Measurements from ENCODE around the gene LGALS4. TPM values are rescaled to one million over a fixed set of nuclear protein-coding genes. Genes with fewer than 3 reads are reported as not detected.
"Not testable (repeated sequence)": the region's sequence is repeated elsewhere in the genome, so short reads cannot be mapped to it uniquely, and the experiment has no call there.

LGALS4 gene, protein sequence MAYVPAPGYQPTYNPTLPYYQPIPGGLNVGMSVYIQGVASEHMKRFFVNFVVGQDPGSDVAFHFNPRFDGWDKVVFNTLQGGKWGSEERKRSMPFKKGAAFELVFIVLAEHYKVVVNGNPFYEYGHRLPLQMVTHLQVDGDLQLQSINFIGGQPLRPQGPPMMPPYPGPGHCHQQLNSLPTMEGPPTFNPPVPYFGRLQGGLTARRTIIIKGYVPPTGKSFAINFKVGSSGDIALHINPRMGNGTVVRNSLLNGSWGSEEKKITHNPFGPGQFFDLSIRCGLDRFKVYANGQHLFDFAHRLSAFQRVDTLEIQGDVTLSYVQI
- 0.64 and 1.1 TPM in 2 replicates for total RNA-seq

DNA sequence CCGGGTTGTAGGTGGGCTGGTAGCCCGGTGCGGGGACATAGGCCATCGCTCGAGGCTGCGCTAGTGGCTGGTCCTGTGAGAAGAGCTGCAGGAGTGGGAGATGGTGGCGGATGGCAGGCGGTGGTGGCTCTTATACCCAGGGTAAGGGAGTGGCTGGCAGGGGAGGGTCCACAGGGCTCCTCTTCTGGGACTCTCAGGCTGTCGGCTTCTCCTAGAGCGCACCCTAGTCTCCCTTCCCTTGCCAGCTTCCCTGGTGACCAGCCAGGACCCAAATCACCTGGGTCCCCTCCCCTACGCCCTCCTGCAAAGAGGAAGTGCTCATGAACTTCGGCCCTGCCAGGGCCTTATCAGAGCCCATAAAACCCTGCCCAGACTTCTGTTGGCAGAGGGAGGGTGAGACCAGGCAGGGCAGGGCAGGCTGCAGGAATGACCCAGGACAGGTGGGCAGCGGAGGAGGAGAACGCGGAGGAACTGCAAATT lies at the start of gene LGALS4:
Gene LGALS4, minus strand, starts transcription at position 105 of the 480 bp plus-strand sequence. Its CDS starts 59 bp downstream, at position 46.
- Histone ChIP-seq H3K4me3 (ENCODE audit: low read depth, low read length) (no peak within 1 kb of the TSS), H3K36me3 (ENCODE audit: control insufficient read depth, insufficient read depth, low read length) (peaks cover 7% of the 10 kb centered on the region), H3K27me3 (ENCODE audit: control insufficient read depth, insufficient read depth, low read length) (no peaks in the 10 kb centered on the region)
- no peak for DNase-seq (ENCODE audit: low read depth)
- FAIRE-seq: no peak
- TF ChIP-seq, protein P1, sequence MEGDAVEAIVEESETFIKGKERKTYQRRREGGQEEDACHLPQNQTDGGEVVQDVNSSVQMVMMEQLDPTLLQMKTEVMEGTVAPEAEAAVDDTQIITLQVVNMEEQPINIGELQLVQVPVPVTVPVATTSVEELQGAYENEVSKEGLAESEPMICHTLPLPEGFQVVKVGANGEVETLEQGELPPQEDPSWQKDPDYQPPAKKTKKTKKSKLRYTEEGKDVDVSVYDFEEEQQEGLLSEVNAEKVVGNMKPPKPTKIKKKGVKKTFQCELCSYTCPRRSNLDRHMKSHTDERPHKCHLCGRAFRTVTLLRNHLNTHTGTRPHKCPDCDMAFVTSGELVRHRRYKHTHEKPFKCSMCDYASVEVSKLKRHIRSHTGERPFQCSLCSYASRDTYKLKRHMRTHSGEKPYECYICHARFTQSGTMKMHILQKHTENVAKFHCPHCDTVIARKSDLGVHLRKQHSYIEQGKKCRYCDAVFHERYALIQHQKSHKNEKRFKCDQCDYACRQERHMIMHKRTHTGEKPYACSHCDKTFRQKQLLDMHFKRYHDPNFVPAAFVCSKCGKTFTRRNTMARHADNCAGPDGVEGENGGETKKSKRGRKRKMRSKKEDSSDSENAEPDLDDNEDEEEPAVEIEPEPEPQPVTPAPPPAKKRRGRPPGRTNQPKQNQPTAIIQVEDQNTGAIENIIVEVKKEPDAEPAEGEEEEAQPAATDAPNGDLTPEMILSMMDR (IDR thresholded peaks at IDR 0.05; ENCODE audit: insufficient read depth, low read length, severe bottlenecking): no peak

DNA sequence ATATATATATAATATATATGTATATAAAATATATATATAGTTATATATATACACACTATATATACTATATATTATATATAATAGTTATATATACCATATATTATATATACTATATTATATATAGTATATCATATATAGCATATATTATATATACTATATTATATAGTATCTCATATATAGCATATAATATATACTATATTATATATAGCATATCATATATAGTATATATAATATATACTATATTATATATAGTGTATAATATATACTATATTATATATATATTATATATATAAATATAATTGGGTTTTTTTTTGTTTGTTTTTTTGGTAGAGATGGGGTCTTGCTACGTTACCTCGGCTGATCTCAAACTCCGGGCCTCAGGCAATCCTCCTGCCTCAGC lies 48.6 kb upstream of the LGALS4 start:
- TF ChIP-seq, protein P1 (IDR thresholded peaks at IDR 0.05; ENCODE audit: insufficient read depth, low read length, severe bottlenecking): no peak
- Histone ChIP-seq H3K36me3 (ENCODE audit: control insufficient read depth, insufficient read depth, low read length) (no peaks in the 10 kb centered on the region), H3K27me3 (ENCODE audit: control insufficient read depth, insufficient read depth, low read length) (no peaks in the 10 kb centered on the region), H3K4me3 (ENCODE audit: low read depth, low read length) (no peak overlapping the region)
- DNase-seq (ENCODE audit: low read depth): no peak
- FAIRE-seq: no peak

DNA sequence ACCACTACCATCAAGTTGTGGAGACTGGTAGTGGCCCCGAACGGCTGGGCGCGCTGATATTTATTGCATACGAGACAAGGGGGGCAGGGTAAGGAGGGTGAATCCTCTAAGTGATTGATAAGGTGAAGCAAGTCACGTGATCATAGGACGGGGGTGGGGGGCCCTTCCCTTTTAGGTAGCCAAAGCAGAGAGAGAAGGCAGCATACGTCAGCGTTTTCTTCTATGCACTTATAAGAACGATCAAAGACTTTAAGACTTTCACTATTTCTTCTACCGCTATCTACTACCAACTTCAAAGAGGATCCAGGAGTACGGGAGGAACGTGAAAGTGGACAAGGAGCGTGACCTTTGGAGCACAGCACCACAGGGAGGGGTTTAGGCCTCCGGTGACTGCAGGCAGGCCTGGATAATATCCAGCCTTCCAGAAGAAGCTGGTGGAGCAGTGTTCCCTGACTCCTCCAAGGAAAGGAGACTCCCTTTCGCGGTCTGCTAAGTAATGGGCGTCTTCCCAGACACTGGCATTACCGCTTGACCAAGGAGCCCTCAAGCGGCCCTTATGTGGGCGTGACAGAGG lies 47.0 kb upstream of the LGALS4 start:
- not testable (repeated sequence) for H3K36me3 ChIP-seq (ENCODE audit: control insufficient read depth, insufficient read depth, low read length); DNase-seq (ENCODE audit: low read depth); H3K4me3 ChIP-seq (ENCODE audit: low read depth, low read length); FAIRE-seq; H3K27me3 ChIP-seq (ENCODE audit: control insufficient read depth, insufficient read depth, low read length)

DNA sequence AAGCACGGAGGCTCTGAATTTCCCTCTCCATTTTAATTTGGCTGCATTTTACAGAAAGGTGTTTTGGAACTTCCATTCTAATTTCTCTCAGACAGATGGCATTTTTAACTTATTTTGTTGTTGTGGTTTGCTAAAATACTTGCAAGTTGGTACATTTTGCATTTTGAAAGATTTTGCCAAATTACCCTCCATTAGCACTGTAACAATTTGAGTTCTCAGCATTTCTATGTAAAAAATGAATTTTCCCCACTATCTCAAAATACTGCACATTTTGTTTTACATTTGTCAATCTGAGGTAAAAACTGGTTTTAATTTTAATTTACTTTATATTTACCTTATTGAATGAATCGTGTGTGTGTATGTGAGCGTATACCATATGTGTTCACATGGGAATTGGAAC lies 44.1 kb upstream of the LGALS4 start:
- no peak for DNase-seq (ENCODE audit: low read depth)
- TF ChIP-seq, protein P1 (IDR thresholded peaks at IDR 0.05; ENCODE audit: insufficient read depth, low read length, severe bottlenecking): no peak
- Histone ChIP-seq H3K36me3 (ENCODE audit: control insufficient read depth, insufficient read depth, low read length) (no peaks in the 10 kb centered on the region), H3K4me3 (ENCODE audit: low read depth, low read length) (no peak overlapping the region), H3K27me3 (ENCODE audit: control insufficient read depth, insufficient read depth, low read length) (no peaks in the 10 kb centered on the region)
- no peak for FAIRE-seq

DNA sequence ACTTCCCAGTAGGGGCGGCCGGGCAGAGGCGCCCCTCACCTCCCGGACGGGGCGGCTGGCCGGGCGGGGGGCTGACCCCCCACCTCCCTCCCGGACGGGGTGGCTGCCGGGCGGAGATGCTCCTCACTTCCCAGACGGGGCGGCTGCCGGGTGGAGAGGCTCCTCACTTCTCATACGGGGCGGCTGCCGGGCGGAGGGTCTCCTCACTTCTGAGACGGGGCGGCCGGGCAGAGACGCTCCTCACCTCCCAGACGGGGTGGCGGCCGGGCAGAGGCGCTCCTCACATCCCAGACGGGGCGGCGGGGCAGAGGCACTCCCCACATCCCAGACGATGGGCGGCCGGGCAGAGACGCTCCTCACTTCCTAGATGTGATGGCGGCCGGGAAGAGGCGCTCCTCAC lies 43.0 kb upstream of the LGALS4 start:
- not testable (repeated sequence) for H3K27me3 ChIP-seq (ENCODE audit: control insufficient read depth, insufficient read depth, low read length); DNase-seq (ENCODE audit: low read depth); FAIRE-seq

DNA sequence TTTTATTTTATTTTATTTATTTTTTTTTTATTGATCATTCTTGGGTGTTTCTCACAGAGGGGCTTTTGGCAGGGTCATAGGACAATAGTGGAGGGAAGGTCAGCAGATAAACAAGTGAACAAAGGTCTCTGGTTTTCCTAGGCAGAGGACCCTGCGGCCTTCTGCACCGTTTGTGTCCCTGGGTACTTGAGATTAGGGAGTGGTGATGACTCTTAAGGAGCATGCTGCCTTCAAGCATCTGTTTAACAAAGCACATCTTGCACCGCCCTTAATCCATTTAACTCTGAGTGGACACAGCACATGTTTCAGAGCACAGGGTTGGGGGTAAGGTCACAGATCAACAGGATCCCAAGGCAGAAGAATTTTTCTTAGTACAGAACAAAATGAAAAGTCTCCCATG lies 42.2 kb upstream of the LGALS4 start:
- H3K36me3 ChIP-seq (ENCODE audit: control insufficient read depth, insufficient read depth, low read length); H3K4me3 ChIP-seq (ENCODE audit: low read depth, low read length): not testable (repeated sequence)

More for the DNA sequence above, 43.0 kb upstream of the LGALS4 start:
- H3K36me3 ChIP-seq (ENCODE audit: control insufficient read depth, insufficient read depth, low read length); H3K4me3 ChIP-seq (ENCODE audit: low read depth, low read length): not testable (repeated sequence)

DNA sequence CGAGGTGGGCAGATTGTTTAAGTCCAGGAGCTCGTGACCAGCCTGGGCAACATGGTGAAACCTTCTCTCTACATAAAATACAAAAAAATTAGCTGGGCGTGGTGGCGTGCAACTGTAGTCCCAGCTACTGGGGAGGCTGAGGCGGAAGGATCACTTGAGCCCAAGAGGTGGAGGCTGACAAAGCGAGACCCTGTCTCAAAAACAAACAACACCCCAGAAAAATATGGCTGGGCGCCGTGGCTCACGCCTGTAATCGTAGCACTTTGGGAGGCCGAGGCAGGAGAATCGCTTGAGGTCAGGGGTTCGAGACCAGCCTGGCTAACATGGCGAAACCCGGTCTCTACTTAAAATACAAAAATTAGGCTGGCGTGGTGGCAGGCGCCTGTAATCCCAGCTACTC lies 40.5 kb upstream of the LGALS4 start:
- no peaks in the 10 kb centered on the region for H3K27me3 ChIP-seq (ENCODE audit: control insufficient read depth, insufficient read depth, low read length)
- no peak for FAIRE-seq

More for the DNA sequence above, 42.2 kb upstream of the LGALS4 start:
- not testable (repeated sequence) for H3K27me3 ChIP-seq (ENCODE audit: control insufficient read depth, insufficient read depth, low read length); FAIRE-seq; DNase-seq (ENCODE audit: low read depth)

More for the DNA sequence above, 40.5 kb upstream of the LGALS4 start:
- DNase-seq (ENCODE audit: low read depth): no peak
- Histone ChIP-seq H3K36me3 (ENCODE audit: control insufficient read depth, insufficient read depth, low read length) (no peaks in the 10 kb centered on the region), H3K4me3 (ENCODE audit: low read depth, low read length) (no peak overlapping the region)
- TF ChIP-seq, protein P1 (IDR thresholded peaks at IDR 0.05; ENCODE audit: insufficient read depth, low read length, severe bottlenecking): no peak
